ENCODE measurements around the gene MAP2K6. TPM values are rescaled to one million over a fixed set of nuclear protein-coding genes. Genes with fewer than 3 reads are reported as not detected.

Gene MAP2K6
- total RNA-seq, 1 experiment from 2014 or later, result 12.2 TPM

GRCh38 chr17:69480245-69480644 is 65.7 kb downstream of the MAP2K6 start:
- DNase-seq, result no peak
- no peak overlapping the region for H3K4me2 ChIP-seq (ENCODE audit: low read length)
- ChIA-PET CTCF (interaction anchor here (0.5 kb wide), 1 partner anchor 26 kb away, joined by 3 read pairs; no protein-coding TSS in a partner anchor), POLR2A (ENCODE audit: unreplicated experiment) (no interaction called here)
- no peaks in the 10 kb centered on the region for H3K79me2 ChIP-seq (ENCODE audit: low read length)
- H3K27me3 ChIP-seq (ENCODE audit: low read length), result no peaks in the 10 kb centered on the region
- no peaks in the 10 kb centered on the region for H3K36me3 ChIP-seq (ENCODE audit: low read depth, low read length)
- no peaks in the 10 kb centered on the region for H3K9me3 ChIP-seq (ENCODE audit: low read length)
- H4K20me1 ChIP-seq (ENCODE audit: low read length), result no peaks in the 10 kb centered on the region
- H3K4me3 ChIP-seq (ENCODE audit: low read length), result no peak overlapping the region
- intact Hi-C loops (cut with micrococcal nuclease), result no loop called here
- BruUV-seq (replicated peaks), result no TSS peak
- ATAC-seq, result no peak
- H2AFZ ChIP-seq (ENCODE audit: low read length), result no peak overlapping the region
- no peaks in the 10 kb centered on the region for H3K9me2 ChIP-seq (replicated peaks; ENCODE audit: low read length)
- H3K27ac ChIP-seq (ENCODE audit: low read length), result no peak overlapping the region
- no peak overlapping the region for H3K9ac ChIP-seq (ENCODE audit: low read length)
- no peaks in the 10 kb centered on the region for H3F3A ChIP-seq (ENCODE audit: low read length, unreplicated experiment)
- TF ChIP-seq EZH2phosphoT487 (IDR thresholded peaks at IDR 0.05; ENCODE audit: borderline replicate concordance, low read length) (no peak), EZH2 (IDR thresholded peaks at IDR 0.05; ENCODE audit: low read length, unreplicated experiment) (no peak)
- TF ChIP-seq, protein P1, sequence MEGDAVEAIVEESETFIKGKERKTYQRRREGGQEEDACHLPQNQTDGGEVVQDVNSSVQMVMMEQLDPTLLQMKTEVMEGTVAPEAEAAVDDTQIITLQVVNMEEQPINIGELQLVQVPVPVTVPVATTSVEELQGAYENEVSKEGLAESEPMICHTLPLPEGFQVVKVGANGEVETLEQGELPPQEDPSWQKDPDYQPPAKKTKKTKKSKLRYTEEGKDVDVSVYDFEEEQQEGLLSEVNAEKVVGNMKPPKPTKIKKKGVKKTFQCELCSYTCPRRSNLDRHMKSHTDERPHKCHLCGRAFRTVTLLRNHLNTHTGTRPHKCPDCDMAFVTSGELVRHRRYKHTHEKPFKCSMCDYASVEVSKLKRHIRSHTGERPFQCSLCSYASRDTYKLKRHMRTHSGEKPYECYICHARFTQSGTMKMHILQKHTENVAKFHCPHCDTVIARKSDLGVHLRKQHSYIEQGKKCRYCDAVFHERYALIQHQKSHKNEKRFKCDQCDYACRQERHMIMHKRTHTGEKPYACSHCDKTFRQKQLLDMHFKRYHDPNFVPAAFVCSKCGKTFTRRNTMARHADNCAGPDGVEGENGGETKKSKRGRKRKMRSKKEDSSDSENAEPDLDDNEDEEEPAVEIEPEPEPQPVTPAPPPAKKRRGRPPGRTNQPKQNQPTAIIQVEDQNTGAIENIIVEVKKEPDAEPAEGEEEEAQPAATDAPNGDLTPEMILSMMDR (conservative IDR thresholded peaks at IDR 0.05; ENCODE audit: low read depth, low read length), result no peak
- peaks cover 3% of the 10 kb centered on the region; the same call in 1 of the 2 replicates for H3K4me1 ChIP-seq (ENCODE audit: insufficient read depth, low read length)

- no peaks in the 10 kb centered on the region for H3K27me3 ChIP-seq (ENCODE audit: low read length)
- TF ChIP-seq EZH2 (IDR thresholded peaks at IDR 0.05; ENCODE audit: low read length, unreplicated experiment) (no peak), EZH2phosphoT487 (IDR thresholded peaks at IDR 0.05; ENCODE audit: borderline replicate concordance, low read length) (no peak)
- TF ChIP-seq, protein P1 (conservative IDR thresholded peaks at IDR 0.05; ENCODE audit: low read depth, low read length), result no peak
- ChIA-PET CTCF (no interaction called here), POLR2A (ENCODE audit: unreplicated experiment) (no interaction called here)
- DNase-seq, result no peak
- no TSS peak for BruUV-seq (replicated peaks)
- no peaks in the 10 kb centered on the region for H4K20me1 ChIP-seq (ENCODE audit: low read length)
- H3K36me3 ChIP-seq (ENCODE audit: low read depth, low read length), result no peaks in the 10 kb centered on the region
- no peak overlapping the region for H2AFZ ChIP-seq (ENCODE audit: low read length)
- no peaks in the 10 kb centered on the region for H3K4me1 ChIP-seq (ENCODE audit: insufficient read depth, low read length)
- no peaks in the 10 kb centered on the region for H3K9me3 ChIP-seq (ENCODE audit: low read length)
- ATAC-seq, result no peak
- no peak overlapping the region for H3K9ac ChIP-seq (ENCODE audit: low read length)
- H3F3A ChIP-seq (ENCODE audit: low read length, unreplicated experiment), result no peaks in the 10 kb centered on the region
- H3K27ac ChIP-seq (ENCODE audit: low read length), result no peak overlapping the region
- H3K4me2 ChIP-seq (ENCODE audit: low read length), result no peak overlapping the region
- H3K79me2 ChIP-seq (ENCODE audit: low read length), result no peaks in the 10 kb centered on the region
- H3K9me2 ChIP-seq (replicated peaks; ENCODE audit: low read length), result no peaks in the 10 kb centered on the region
- H3K4me3 ChIP-seq (ENCODE audit: low read length), result no peak overlapping the region
- intact Hi-C loops (cut with micrococcal nuclease), result no loop called here
These were observed 70.8 kb downstream of the MAP2K6 start for GRCh38 chr17:69485251-69485661.

DNA sequence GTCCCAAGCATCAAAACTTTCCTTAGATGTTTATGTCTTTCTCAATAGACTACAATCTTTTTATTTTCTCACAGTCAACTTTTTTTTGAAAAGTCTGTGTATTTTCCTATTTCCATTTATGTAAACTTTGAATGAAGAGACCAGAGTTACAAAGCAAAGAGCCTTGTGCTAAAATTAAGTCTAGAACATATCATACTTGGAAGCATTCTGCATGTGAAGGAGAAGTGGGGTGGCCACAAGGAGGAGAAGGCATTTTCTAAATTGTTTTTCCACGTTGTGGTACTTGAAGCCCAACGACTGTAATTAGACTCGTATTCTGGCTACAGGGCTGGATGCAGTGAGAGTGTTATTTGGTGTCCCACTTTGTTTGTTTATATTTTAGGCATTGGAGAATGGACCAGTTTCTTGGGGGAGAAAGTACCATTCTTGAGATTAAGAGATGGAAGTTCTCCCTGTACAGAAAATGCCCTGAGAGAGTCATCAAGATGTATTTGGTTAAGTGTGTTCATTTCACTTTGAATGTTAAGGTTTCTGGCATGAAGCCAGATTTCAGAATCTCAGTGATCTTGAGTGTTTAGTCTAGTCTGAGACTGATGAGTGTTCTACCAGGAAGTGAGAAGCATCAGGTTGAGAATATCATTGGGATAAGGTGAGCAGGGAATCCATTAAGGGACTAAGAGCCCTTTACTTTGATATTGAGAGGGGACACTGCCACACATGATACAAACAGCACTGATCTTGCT is 71.6 kb downstream of the MAP2K6 start:
- no peak overlapping the region for H3K27ac ChIP-seq (ENCODE audit: low read length)
- BruUV-seq (replicated peaks), result no TSS peak
- no peaks in the 10 kb centered on the region for H4K20me1 ChIP-seq (ENCODE audit: low read length)
- POLR2A ChIA-PET (ENCODE audit: unreplicated experiment), result no interaction called here
- no peak overlapping the region for H2AFZ ChIP-seq (ENCODE audit: low read length)
- no peaks in the 10 kb centered on the region for H3K27me3 ChIP-seq (ENCODE audit: low read length)
- no peaks in the 10 kb centered on the region for H3K9me3 ChIP-seq (ENCODE audit: low read length)
- intact Hi-C loops (cut with micrococcal nuclease), result no loop called here
- TF ChIP-seq, protein P1 (conservative IDR thresholded peaks at IDR 0.05; ENCODE audit: low read depth, low read length), result no peak
- TF ChIP-seq EZH2 (IDR thresholded peaks at IDR 0.05; ENCODE audit: low read length, unreplicated experiment) (no peak), EZH2phosphoT487 (IDR thresholded peaks at IDR 0.05; ENCODE audit: borderline replicate concordance, low read length) (no peak)
- H3K79me2 ChIP-seq (ENCODE audit: low read length), result no peaks in the 10 kb centered on the region
- H3F3A ChIP-seq (ENCODE audit: low read length, unreplicated experiment), result no peaks in the 10 kb centered on the region
- H3K9ac ChIP-seq (ENCODE audit: low read length), result no peak overlapping the region
- CTCF ChIA-PET, result no interaction called here
- ATAC-seq (no peak), DNase-seq (no peak)
- H3K4me1 ChIP-seq (ENCODE audit: insufficient read depth, low read length), result no peaks in the 10 kb centered on the region
- H3K4me3 ChIP-seq (ENCODE audit: low read length), result no peak overlapping the region
- H3K9me2 ChIP-seq (replicated peaks; ENCODE audit: low read length), result no peaks in the 10 kb centered on the region
- H3K36me3 ChIP-seq (ENCODE audit: low read depth, low read length), result no peaks in the 10 kb centered on the region
- H3K4me2 ChIP-seq (ENCODE audit: low read length), result no peak overlapping the region

Measured in PC-3 (cell line).